Measurements from ENCODE around the gene CEP170.

Gene CEP170

GRCh38 chr1:243254927-243255790, at the start of gene CEP170:
Gene CEP170 (minus strand): TSS chr1:243255281. CDS start chr1:243225280, 30,001 bp downstream.
- Histone ChIP-seq H3K9me3 (ENCODE audit: control insufficient read depth in 1 of 2, low read length in 2 of 2) (no peaks in the 10 kb centered on the region), H3K36me3 (ENCODE audit: control insufficient read depth in 1 of 2, insufficient read depth in 2 of 2, low read length in 2 of 2) (peaks cover 0 to 8% of the 10 kb centered on the region in 2 donors), H3K27me3 (ENCODE audit: low read depth, low read length) (no peaks in the 10 kb centered on the region), H3K4me1 (ENCODE audit: control insufficient read depth in 1 of 2, insufficient read depth in 2 of 2, low read length in 2 of 2) (peaks cover 0 to 32% of the 10 kb centered on the region in 2 donors), H3K27ac (ENCODE audit: low read length) (peak within 1 kb of the TSS; percentile 97), H3K4me3 (ENCODE audit: low read depth in 1 of 2, low read length in 2 of 2) (peak within 1 kb of the TSS; percentile 91 to 95)

GRCh38 chr1:243301059-243301458, 46.0 kb upstream of the CEP170 start:
- Histone ChIP-seq H3K9me3 (ENCODE audit: control insufficient read depth in 1 of 2, low read length in 2 of 2) (no peaks in the 10 kb centered on the region), H3K27me3 (ENCODE audit: low read depth, low read length) (no peaks in the 10 kb centered on the region), H3K4me1 (ENCODE audit: control insufficient read depth in 1 of 2, insufficient read depth in 2 of 2, low read length in 2 of 2) (no peaks in the 10 kb centered on the region), H3K27ac (ENCODE audit: low read length) (no peak overlapping the region), H3K36me3 (ENCODE audit: control insufficient read depth in 1 of 2, insufficient read depth in 2 of 2, low read length in 2 of 2) (peaks cover 7 to 35% of the 10 kb centered on the region in 2 donors), H3K4me3 (ENCODE audit: low read depth in 1 of 2, low read length in 2 of 2) (no peak overlapping the region)

- Histone ChIP-seq H3K27me3 (ENCODE audit: low read depth, low read length) (no peaks in the 10 kb centered on the region), H3K9me3 (ENCODE audit: control insufficient read depth in 1 of 2, low read length in 2 of 2) (no peaks in the 10 kb centered on the region), H3K27ac (ENCODE audit: low read length) (no peak overlapping the region), H3K4me1 (ENCODE audit: control insufficient read depth in 1 of 2, insufficient read depth in 2 of 2, low read length in 2 of 2) (no peaks in the 10 kb centered on the region), H3K36me3 (ENCODE audit: control insufficient read depth in 1 of 2, insufficient read depth in 2 of 2, low read length in 2 of 2) (peaks cover 7 to 43% of the 10 kb centered on the region in 2 donors), H3K4me3 (ENCODE audit: low read depth in 1 of 2, low read length in 2 of 2) (no peak overlapping the region)
These were observed 44.0 kb upstream of the CEP170 start for GRCh38 chr1:243299069-243299468.

GRCh38 chr1:243294723-243295121, 39.6 kb upstream of the CEP170 start:
- no peaks in the 10 kb centered on the region for H3K9me3 ChIP-seq (ENCODE audit: control insufficient read depth in 1 of 2, low read length in 2 of 2)
- no peaks in the 10 kb centered on the region for H3K27me3 ChIP-seq (ENCODE audit: low read depth, low read length)
- no peak overlapping the region for H3K4me3 ChIP-seq (ENCODE audit: low read depth in 1 of 2, low read length in 2 of 2)
- peaks cover 7 to 34% of the 10 kb centered on the region in 2 donors for H3K36me3 ChIP-seq (ENCODE audit: control insufficient read depth in 1 of 2, insufficient read depth in 2 of 2, low read length in 2 of 2)
- no peaks in the 10 kb centered on the region for H3K4me1 ChIP-seq (ENCODE audit: control insufficient read depth in 1 of 2, insufficient read depth in 2 of 2, low read length in 2 of 2)
- H3K27ac ChIP-seq (ENCODE audit: low read length): no peak overlapping the region

- Histone ChIP-seq H3K27me3 (ENCODE audit: low read depth, low read length) (no peaks in the 10 kb centered on the region), H3K4me1 (ENCODE audit: control insufficient read depth in 1 of 2, insufficient read depth in 2 of 2, low read length in 2 of 2) (no peaks in the 10 kb centered on the region), H3K9me3 (ENCODE audit: control insufficient read depth in 1 of 2, low read length in 2 of 2) (no peaks in the 10 kb centered on the region), H3K4me3 (ENCODE audit: low read depth in 1 of 2, low read length in 2 of 2) (no peak overlapping the region), H3K27ac (ENCODE audit: low read length) (no peak overlapping the region), H3K36me3 (ENCODE audit: control insufficient read depth in 1 of 2, insufficient read depth in 2 of 2, low read length in 2 of 2) (peaks cover 7 to 34% of the 10 kb centered on the region in 2 donors)
These were observed 39.1 kb upstream of the CEP170 start for GRCh38 chr1:243293941-243294722.

- Histone ChIP-seq H3K4me3 (ENCODE audit: low read depth in 1 of 2, low read length in 2 of 2) (no peak overlapping the region), H3K27me3 (ENCODE audit: low read depth, low read length) (no peaks in the 10 kb centered on the region), H3K36me3 (ENCODE audit: control insufficient read depth in 1 of 2, insufficient read depth in 2 of 2, low read length in 2 of 2) (peaks cover 4 to 28% of the 10 kb centered on the region in 2 donors), H3K4me1 (ENCODE audit: control insufficient read depth in 1 of 2, insufficient read depth in 2 of 2, low read length in 2 of 2) (no peaks in the 10 kb centered on the region), H3K9me3 (ENCODE audit: control insufficient read depth in 1 of 2, low read length in 2 of 2) (no peaks in the 10 kb centered on the region), H3K27ac (ENCODE audit: low read length) (no peak overlapping the region)
These were observed 37.0 kb upstream of the CEP170 start for GRCh38 chr1:243292117-243292516.

- H3K9me3 ChIP-seq (ENCODE audit: control insufficient read depth in 1 of 2, low read length in 2 of 2): no peaks in the 10 kb centered on the region
- H3K36me3 ChIP-seq (ENCODE audit: control insufficient read depth in 1 of 2, insufficient read depth in 2 of 2, low read length in 2 of 2): peaks cover 0 to 34% of the 10 kb centered on the region in 2 donors
- no peak overlapping the region for H3K27ac ChIP-seq (ENCODE audit: low read length)
- no peaks in the 10 kb centered on the region for H3K4me1 ChIP-seq (ENCODE audit: control insufficient read depth in 1 of 2, insufficient read depth in 2 of 2, low read length in 2 of 2)
- H3K4me3 ChIP-seq (ENCODE audit: low read depth in 1 of 2, low read length in 2 of 2): no peak overlapping the region
- no peaks in the 10 kb centered on the region for H3K27me3 ChIP-seq (ENCODE audit: low read depth, low read length)
These were observed 36.2 kb upstream of the CEP170 start for GRCh38 chr1:243291292-243291691.

- peak overlapping the region; percentile 71 for H3K27ac ChIP-seq (ENCODE audit: low read length)
- no peaks in the 10 kb centered on the region for H3K9me3 ChIP-seq (ENCODE audit: control insufficient read depth in 1 of 2, low read length in 2 of 2)
- no peaks in the 10 kb centered on the region for H3K27me3 ChIP-seq (ENCODE audit: low read depth, low read length)
- peaks cover 5 to 18% of the 10 kb centered on the region in 2 donors for H3K36me3 ChIP-seq (ENCODE audit: control insufficient read depth in 1 of 2, insufficient read depth in 2 of 2, low read length in 2 of 2)
- H3K4me1 ChIP-seq (ENCODE audit: control insufficient read depth in 1 of 2, insufficient read depth in 2 of 2, low read length in 2 of 2): no peaks in the 10 kb centered on the region
- H3K4me3 ChIP-seq (ENCODE audit: low read depth in 1 of 2, low read length in 2 of 2): no peak overlapping the region
These were observed 33.0 kb upstream of the CEP170 start for GRCh38 chr1:243288062-243288461.

GRCh38 chr1:243287652-243288051, 32.6 kb upstream of the CEP170 start:
- H3K4me1 ChIP-seq (ENCODE audit: control insufficient read depth in 1 of 2, insufficient read depth in 2 of 2, low read length in 2 of 2): no peaks in the 10 kb centered on the region
- H3K27me3 ChIP-seq (ENCODE audit: low read depth, low read length): no peaks in the 10 kb centered on the region
- no peak overlapping the region for H3K4me3 ChIP-seq (ENCODE audit: low read depth in 1 of 2, low read length in 2 of 2)
- H3K36me3 ChIP-seq (ENCODE audit: control insufficient read depth in 1 of 2, insufficient read depth in 2 of 2, low read length in 2 of 2): peaks cover 5 to 18% of the 10 kb centered on the region in 2 donors
- no peaks in the 10 kb centered on the region for H3K9me3 ChIP-seq (ENCODE audit: control insufficient read depth in 1 of 2, low read length in 2 of 2)
- H3K27ac ChIP-seq (ENCODE audit: low read length): peak overlapping the region; percentile 71

- Histone ChIP-seq H3K36me3 (ENCODE audit: control insufficient read depth in 1 of 2, insufficient read depth in 2 of 2, low read length in 2 of 2) (peaks cover 5 to 18% of the 10 kb centered on the region in 2 donors), H3K9me3 (ENCODE audit: control insufficient read depth in 1 of 2, low read length in 2 of 2) (no peaks in the 10 kb centered on the region), H3K4me1 (ENCODE audit: control insufficient read depth in 1 of 2, insufficient read depth in 2 of 2, low read length in 2 of 2) (no peaks in the 10 kb centered on the region), H3K27ac (ENCODE audit: low read length) (peak overlapping the region; percentile 71), H3K27me3 (ENCODE audit: low read depth, low read length) (no peaks in the 10 kb centered on the region), H3K4me3 (ENCODE audit: low read depth in 1 of 2, low read length in 2 of 2) (no peak overlapping the region)
These were observed 32.0 kb upstream of the CEP170 start for GRCh38 chr1:243287123-243287460.

- no peaks in the 10 kb centered on the region for H3K4me1 ChIP-seq (ENCODE audit: control insufficient read depth in 1 of 2, insufficient read depth in 2 of 2, low read length in 2 of 2)
These were observed 31.5 kb upstream of the CEP170 start for GRCh38 chr1:243286409-243287122.

More at GRCh38 chr1:243286409-243287122, 31.5 kb upstream of the CEP170 start:
- H3K36me3 ChIP-seq (ENCODE audit: control insufficient read depth in 1 of 2, insufficient read depth in 2 of 2, low read length in 2 of 2): peaks cover 5 to 22% of the 10 kb centered on the region in 2 donors
- H3K27me3 ChIP-seq (ENCODE audit: low read depth, low read length): no peaks in the 10 kb centered on the region
- H3K9me3 ChIP-seq (ENCODE audit: control insufficient read depth in 1 of 2, low read length in 2 of 2): no peaks in the 10 kb centered on the region
- no peak overlapping the region for H3K4me3 ChIP-seq (ENCODE audit: low read depth in 1 of 2, low read length in 2 of 2)
- peak overlapping the region; percentile 71 for H3K27ac ChIP-seq (ENCODE audit: low read length)

Data from muscle layer of duodenum (tissue), 2 donors.